GM12892 (cell line): ENCODE data around the gene IDH3G.

Source experiments
- POLR2A ChIP-seq: IDR thresholded peaks from 2 replicates; pipeline ENCODE4 v1.6.1; 2011; ENCODE audit warnings: low read depth, low read length, control low read depth
- POLR2AphosphoS5 ChIP-seq: IDR thresholded peaks from 2 replicates; pipeline ENCODE4 v1.6.1; 2011; ENCODE audit warnings: low read depth, low read length, control low read depth
- TAF1 ChIP-seq: IDR thresholded peaks from 2 replicates; pipeline ENCODE4 v1.6.1; 2011; ENCODE audit warnings: low read depth, mild to moderate bottlenecking, control low read depth, low read length, borderline replicate concordance

GRCh38 chrX:153783378-153784013, 10.7 kb downstream of the IDH3G start:
- TF ChIP-seq POLR2AphosphoS5 (no peak), POLR2A (no peak), TAF1 (no peak)
